G401.6 (cell line): ENCODE measurements around the gene MYEF2.

ENCODE experiments used
- FAIRE-seq: peaks from 2 replicates; lab custom pipeline; 2012; peaks lifted over from hg19 to GRCh38; lab: Jason Lieb, UNC

MYEF2 gene

DNA sequence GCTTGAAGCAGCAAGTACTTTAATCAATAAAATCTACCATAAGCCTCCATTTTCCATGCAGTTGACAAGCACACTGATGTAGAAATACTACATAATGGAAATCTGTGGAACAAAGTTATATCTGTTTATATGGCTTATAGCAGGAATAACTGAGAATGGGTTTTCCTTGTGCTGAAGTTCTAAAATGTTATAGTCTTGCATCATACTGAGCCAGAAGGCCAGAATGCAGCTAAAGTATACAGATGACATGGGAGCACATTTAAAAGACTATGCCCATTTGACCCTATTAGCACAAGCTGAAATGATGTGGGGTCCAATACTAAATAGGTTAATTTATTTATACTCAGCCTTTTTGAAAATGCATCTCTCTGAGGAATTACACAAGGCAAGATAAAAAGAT lies 32.2 kb downstream of the MYEF2 start:
- no peak for FAIRE-seq

DNA sequence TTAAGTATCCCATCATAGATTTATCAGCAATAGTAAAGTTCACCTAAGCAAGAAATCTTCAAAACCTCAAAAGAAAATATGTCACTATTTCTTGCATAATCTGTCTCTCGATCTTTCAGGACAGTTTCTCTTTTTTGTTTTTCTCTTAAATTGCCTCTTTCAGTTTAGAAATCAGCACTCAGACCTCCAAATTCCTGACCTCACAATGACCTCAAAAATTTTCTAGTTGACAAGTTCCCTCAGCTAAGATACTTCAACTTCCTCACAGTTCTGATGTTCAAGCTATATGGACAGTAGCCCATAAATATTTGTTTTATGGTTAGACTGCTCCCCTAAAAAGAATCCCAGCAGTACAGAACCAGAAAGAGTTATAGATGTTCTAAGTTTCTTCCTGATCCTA lies 33.2 kb downstream of the MYEF2 start:
- no peak for FAIRE-seq

DNA sequence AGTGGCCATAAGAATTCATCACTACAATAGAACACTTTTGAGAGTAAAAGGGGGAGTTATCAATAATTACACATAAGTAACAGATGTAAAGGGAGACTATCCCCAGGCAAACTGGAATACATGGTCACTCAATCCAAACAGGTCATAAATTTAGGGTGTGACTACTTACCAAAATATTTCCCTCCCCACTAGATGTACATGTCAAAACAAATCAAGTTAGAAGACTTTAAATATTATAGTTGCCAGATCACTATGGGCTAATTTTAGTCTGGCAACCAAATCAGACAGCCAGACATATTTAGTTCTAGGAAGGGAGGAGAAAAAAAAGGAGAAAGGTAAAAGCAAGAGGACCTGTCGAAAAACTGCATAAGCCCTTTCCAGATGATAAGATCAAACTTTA lies 34.2 kb downstream of the MYEF2 start:
- FAIRE-seq, result no peak

GRCh38 chr15:48132874-48133273 lies 45.2 kb downstream of the MYEF2 start:
- no peak for FAIRE-seq

DNA sequence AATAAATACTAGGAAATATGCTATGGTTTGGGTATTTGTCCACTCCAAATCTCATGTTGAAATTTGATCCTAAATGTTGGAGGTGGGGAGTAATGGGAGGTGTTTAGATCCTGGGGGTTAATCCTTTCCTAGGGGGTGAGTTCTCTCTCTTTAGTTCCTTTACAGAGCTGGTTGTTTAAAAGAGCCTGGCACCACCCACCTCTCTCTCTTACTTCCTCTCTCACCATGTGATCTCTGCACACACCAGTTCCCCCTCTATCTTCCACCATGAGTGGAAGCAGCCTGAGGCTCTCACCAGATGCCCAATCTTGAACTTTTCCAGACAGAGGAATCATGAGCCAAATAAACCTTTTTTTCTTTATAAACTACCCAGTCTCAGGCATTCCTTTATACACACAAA lies 46.8 kb downstream of the MYEF2 start:
- FAIRE-seq, result no peak

DNA sequence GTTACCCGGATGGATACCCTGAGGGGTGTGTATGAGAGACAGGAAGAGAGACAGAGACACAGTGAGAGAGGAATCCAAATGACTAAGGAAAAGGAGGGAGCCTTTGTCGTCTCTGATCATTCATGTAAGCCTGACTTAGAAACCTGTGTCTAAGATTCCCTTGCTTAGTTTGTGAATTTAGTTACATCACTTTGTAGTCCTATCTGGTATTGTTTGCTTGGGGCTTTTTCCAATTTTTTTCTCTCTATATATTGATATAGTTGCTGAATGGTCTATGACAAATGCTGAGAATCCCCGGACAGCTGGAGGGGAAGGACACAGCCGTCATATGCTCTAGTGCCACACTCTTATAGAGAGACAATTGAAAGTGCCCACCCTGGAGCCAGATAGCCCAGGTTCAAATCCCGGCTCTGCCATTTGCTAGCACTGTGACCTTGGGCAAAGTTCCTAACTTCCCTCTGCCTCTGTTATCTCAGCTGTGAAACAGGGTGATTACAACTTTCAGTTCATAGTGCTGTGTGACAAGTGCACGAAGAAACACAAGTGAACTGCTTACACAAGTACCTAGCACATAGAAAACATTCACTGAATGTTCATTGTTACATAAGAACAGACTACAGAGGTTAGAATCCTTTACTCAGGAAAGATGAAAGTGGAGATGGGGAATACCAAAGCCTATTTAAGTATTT lies 51.3 kb downstream of the MYEF2 start:
- no peak for FAIRE-seq

DNA sequence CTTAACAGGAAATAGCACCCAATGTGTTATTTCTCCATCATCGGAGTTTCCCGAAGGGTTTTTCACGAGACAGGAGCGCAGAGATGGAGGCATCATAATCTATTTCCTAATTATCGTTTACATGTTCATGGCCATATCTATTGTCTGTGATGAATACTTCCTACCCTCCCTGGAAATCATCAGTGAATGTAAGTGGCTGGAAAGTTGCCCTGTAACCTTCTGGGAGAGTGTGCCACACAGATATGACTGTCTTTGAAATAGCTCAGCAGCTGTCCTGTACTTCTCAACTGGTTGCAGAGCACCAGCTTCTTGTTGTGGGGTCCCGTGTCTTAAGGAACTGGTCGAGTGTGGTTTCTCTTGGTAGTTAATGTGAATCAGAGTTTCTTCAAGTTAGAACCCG lies 56.2 kb downstream of the MYEF2 start:
- FAIRE-seq, result no peak

GRCh38 chr15:48120745-48121144 lies 57.4 kb downstream of the MYEF2 start, which contains the start of gene SLC24A5:
TSS of gene SLC24A5 (plus strand) at chr15:48120990. CDS start at chr15:48121045, 55 bp downstream.
- no peak for FAIRE-seq

GRCh38 chr15:48119277-48119676 lies 58.8 kb downstream of the MYEF2 start:
- no peak for FAIRE-seq

DNA sequence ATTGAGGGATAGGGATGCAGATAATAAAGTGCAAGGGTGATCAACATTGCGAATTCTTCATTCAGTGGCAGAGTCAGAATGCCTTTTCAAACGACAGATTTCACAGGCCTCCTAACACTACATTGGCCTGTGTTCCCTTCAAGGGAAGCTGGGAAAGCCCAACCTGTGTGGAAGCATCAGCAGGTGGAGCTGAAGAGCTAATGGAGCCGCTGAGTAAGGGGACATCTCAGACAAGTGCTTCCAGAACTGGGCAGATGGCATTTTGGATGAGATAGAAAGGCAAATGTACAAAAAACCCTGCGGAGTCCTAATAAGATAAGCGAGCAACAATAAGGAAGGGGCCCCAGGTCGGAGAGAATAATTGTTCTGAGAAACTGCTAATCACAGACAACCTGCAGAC lies 65.9 kb downstream of the MYEF2 start:
- FAIRE-seq, result no peak

DNA sequence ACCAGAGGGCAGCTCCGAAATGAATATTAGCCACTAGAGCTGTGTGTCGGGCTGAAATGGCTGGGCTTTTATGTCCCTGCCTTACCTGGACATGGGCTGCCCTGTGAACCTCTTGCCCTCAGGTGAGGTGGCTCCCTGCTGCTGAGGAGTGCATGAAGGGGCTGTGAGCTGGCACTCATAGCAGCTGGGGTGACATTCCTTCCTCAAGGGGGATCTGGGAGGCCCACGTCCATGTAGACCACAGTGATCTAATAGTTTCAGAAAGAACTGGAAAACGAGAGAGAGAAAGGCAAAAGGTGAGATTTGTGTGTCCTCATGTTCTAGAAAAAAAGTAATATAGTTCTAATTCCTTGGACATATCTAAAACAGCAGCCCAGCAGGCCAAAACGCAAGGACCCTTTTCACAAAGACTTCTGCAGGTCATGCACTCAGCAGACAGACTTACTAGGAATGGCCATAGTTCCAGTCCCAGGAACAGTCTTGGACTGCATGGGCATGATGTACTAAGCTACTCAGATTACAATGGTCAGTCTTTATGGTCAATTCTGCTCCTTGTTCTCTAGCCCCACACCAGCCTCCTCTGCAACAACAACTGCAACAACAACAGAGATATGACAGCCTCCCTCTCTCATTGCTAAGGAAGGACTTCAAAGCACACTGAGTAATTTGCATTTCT lies 68.1 kb downstream of the MYEF2 start:
- FAIRE-seq, result no peak

GRCh38 chr15:48109212-48109611 lies 68.9 kb downstream of the MYEF2 start:
- no peak for FAIRE-seq

DNA sequence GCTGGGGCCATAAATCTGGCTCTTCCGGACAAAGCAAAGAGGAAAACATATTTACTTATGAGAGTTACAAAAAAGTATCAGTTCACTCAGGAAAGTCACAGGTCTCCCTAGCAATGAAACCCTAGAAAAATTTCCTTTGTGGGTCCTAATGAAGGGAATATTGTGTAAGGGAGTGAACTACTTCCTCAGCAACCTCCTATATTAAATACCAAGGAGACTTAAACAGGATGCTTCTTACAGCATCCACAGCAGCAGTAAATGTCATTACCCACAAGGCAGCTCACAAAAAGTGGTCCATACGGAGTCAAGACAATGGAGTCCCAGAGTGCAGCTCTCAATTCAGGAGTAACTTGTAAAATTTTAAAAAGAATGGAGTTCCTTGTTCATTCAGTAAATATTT lies 72.2 kb downstream of the MYEF2 start:
- FAIRE-seq, result no peak

GRCh38 chr15:48103647-48104046 lies 74.4 kb downstream of the MYEF2 start:
- FAIRE-seq, result no peak

- FAIRE-seq, result no peak
Measured at GRCh38 chr15:48102167-48102566, 75.9 kb downstream of the MYEF2 start.

DNA sequence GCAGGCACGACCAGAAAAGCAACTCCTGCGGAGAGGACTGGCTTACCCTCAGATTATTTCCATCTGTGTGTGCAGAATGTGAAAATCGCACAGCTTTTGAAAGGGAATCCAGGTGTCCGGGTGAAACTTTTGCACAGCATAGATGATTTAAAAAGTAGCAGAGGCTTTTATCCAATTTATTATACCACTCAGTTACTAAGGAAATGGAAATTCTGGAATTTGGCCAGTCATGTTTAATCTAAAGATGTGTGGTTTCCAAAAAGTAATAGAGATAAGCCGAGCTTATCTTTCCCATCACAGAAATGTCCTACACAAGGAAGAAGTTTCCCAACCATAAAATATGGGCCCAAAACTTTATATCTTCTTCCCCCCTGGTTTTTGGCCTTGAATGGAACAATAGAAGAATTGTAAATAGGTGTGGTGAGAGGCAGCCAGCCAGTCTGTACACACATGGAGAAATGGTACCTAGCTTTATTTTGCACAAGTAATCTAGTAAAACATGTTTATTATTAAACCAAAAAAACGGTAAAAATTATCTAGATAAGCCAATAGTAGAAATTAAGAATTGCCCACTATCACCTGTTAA lies 76.6 kb downstream of the MYEF2 start:
- no peak for FAIRE-seq

- no peak for FAIRE-seq
Measured at GRCh38 chr15:48097264-48097663, 80.8 kb downstream of the MYEF2 start.

DNA sequence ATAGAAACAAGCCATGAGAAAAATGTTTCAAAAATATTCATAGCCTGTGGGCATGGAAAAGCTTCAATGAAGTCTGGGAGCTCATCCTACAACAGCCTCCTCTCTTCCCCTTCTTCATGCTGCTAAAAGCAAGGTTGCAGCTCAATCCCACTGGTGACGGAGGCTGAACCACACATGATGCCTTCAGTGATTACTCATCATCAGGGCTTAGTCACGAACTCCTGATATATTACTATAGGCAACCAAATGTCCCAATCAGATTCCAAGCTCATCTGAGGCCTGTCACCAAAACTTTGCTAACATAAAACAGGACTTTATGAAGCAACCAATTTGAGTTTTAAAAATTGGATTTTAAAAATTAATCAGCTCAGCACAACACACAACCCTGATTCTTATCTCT lies 81.3 kb downstream of the MYEF2 start:
- FAIRE-seq, result no peak

GRCh38 chr15:48096355-48096786 lies 81.7 kb downstream of the MYEF2 start:
- no peak for FAIRE-seq

- no peak for FAIRE-seq
Measured at GRCh38 chr15:48091522-48091921, 86.6 kb downstream of the MYEF2 start.

DNA sequence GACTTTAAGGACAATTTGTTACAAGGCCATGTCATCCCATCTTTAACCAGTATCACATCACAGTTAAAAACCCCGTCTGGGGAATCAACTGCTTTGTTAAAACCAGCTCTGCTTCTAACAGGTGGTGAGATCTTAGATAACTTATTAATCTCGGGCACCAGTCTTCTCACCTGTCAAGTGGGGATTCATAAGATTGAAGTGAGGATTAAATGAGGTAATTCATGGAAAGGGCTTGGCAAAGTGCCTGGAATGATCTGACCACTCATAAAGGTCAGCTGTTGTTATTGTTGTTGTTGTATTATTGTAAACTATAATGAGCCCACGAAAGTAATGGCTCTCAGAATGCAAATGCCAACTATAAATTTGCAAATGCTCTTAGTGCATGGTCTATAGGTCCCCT lies 87.4 kb downstream of the MYEF2 start:
- no peak for FAIRE-seq

DNA sequence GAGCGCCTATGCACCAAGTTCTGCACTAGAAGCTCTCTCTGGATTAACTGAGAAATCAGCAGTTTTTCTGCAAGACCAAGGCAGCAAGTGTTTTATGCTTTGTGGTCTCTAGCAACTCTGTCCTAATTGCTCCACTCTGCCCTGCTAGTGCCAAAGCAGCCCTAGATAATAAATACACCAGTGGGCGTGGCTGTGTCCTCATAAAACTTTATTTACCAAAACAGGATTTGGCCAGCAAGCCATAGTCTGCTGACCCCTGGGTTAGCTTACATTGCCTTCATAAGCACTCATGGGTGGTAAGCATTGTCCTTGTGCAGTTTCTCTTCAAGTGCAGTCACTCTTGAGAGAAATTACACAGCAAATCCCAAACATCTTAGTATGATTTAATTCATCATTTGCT lies 88.0 kb downstream of the MYEF2 start:
- FAIRE-seq, result no peak

DNA sequence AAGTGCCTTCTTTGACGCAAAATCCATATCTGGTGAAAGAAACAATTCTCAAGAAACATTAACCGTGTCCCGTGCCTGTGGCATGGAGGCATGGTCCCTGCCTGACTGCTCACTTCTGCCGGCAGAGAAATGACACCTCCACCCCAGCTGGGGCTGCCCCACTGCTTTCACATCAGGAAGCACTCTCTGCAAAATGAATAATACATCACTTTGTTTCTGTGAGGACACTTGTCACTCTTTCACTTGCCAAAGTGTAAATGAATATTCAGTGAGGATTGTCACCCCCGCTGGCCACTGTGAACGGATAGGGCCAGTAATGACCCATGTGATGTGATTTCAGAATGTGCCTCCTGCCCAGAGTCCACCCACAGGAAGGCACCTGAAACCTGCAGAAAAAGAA lies 88.4 kb downstream of the MYEF2 start:
- no peak for FAIRE-seq

GRCh38 chr15:48087844-48088243 lies 90.3 kb downstream of the MYEF2 start:
- FAIRE-seq, result no peak
